ENCODE data around the gene MTMR2. TPM values are rescaled to one million over a fixed set of nuclear protein-coding genes. Genes with fewer than 3 reads are reported as not detected.

The MTMR2 gene
- total RNA-seq, 4 donors from 2014 or later = 14.7 to 35.2 (median 18.4) TPM

GRCh38 chr11:95835768-95836488, 88.0 kb downstream of the MTMR2 start:
- Histone ChIP-seq H3K9me3 (no peaks in the 10 kb centered on the region), H3K27me3 (no peaks in the 10 kb centered on the region), H3K4me1 (peaks cover 0 to 4% (median 0%) of the 10 kb centered on the region in 4 donors), H3K4me3 (no peak overlapping the region), H3K36me3 (peaks cover 0 to 38% (median 13%) of the 10 kb centered on the region in 4 donors), H3K27ac (peak overlapping the region in 2 of 4 donors; percentile 33 to 35)
- TF ChIP-seq POLR2AphosphoS5 (IDR thresholded peaks at IDR 0.05) (peak; percentile 26 to 52 (median 44)), POLR2A (IDR thresholded peaks at IDR 0.05) (no peak), EP300 (IDR thresholded peaks at IDR 0.05; ENCODE audit: low read depth) (no peak), CTCF (IDR thresholded peaks at IDR 0.05) (peak; percentile 78 to 89 (median 88))
- WGBS, 2 donors (ENCODE audit: low coverage in 1 of 2) = 11 to 12% methylated on average over 3 of the region's 3 CpGs
- in situ Hi-C loops (cut with MboI; ENCODE audit: low pct_ligation_motif_present in 1 of 4, low pct_unique_long_range_greater_than_20kb in 1 of 4, low sequenced_read_pairs in 3 of 4) (loop anchor here (25.0 kb wide), 2 partner anchors 526 to 551 kb away; partner anchors contain the start of genes CCDC82 (in 1 of the 4) and JRKL (in 1 of the 4)), intact Hi-C loops (cut with DNase I; ENCODE audit: low total_unique reads) (loop anchor here (5.0 kb wide), 1 partner anchor 406 kb away; no protein-coding TSS in a partner anchor)
- peak; percentile 56 for DNase-seq

DNA sequence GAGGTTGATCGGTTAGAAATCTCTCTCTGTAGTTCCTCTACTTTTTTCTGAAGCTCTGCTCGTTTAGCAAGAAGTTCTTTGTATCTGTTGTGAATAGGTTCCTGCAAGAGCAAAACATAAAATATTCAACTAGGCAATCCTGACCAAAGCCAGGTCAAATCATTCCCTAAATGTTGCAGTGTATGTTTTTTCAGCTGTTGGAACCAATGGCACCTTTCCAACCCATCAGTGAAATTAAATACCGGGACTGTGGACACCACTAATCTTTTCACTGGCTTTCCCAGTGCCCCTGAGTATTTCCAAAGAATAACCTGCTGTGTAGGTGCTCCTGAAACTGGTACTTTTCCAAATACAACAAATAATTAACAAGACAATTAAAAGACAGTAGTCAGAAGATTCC, 88.6 kb downstream of the MTMR2 start:
- H3K27ac ChIP-seq = no peak overlapping the region
- H3K4me1 ChIP-seq = peaks cover 0 to 4% (median 0%) of the 10 kb centered on the region in 4 donors
- no peak for DNase-seq
- H3K9me3 ChIP-seq = no peaks in the 10 kb centered on the region
- peaks cover 0 to 44% (median 14%) of the 10 kb centered on the region in 4 donors for H3K36me3 ChIP-seq
- in situ Hi-C loops (cut with MboI; ENCODE audit: low pct_ligation_motif_present in 1 of 4, low pct_unique_long_range_greater_than_20kb in 1 of 4, low sequenced_read_pairs in 3 of 4) = loop anchor here (25.0 kb wide), 2 partner anchors 527 to 552 kb away; partner anchors contain the start of genes CCDC82 (in 1 of the 4) and JRKL (in 1 of the 4)
- intact Hi-C loops (cut with DNase I; ENCODE audit: low total_unique reads) = loop anchor here (5.0 kb wide), 1 partner anchor 407 kb away; no protein-coding TSS in a partner anchor
- no peak overlapping the region for H3K4me3 ChIP-seq
- H3K27me3 ChIP-seq = no peaks in the 10 kb centered on the region
- 66 to 71% methylated on average over 3 of the region's 3 CpGs for WGBS, 2 donors (ENCODE audit: low coverage in 1 of 2)
- TF ChIP-seq POLR2AphosphoS5 (IDR thresholded peaks at IDR 0.05) (no peak), CTCF (IDR thresholded peaks at IDR 0.05) (no peak), EP300 (IDR thresholded peaks at IDR 0.05; ENCODE audit: low read depth) (no peak), POLR2A (IDR thresholded peaks at IDR 0.05) (no peak)

GRCh38 chr11:95833378-95833777, 90.5 kb downstream of the MTMR2 start:
- WGBS, 2 donors (ENCODE audit: low coverage in 1 of 2) = 39 to 100% methylated on average over 1 of the region's 1 CpG
- Histone ChIP-seq H3K4me1 (peaks cover 0 to 4% (median 0%) of the 10 kb centered on the region in 4 donors), H3K9me3 (no peaks in the 10 kb centered on the region), H3K27ac (no peak overlapping the region), H3K4me3 (no peak overlapping the region), H3K36me3 (peaks cover 0 to 50% (median 14%) of the 10 kb centered on the region in 4 donors), H3K27me3 (no peaks in the 10 kb centered on the region)
- no peak for TF ChIP-seq EP300 (IDR thresholded peaks at IDR 0.05; ENCODE audit: low read depth)
- no peak for TF ChIP-seq POLR2A (IDR thresholded peaks at IDR 0.05)
- no peak for TF ChIP-seq CTCF (IDR thresholded peaks at IDR 0.05)
- TF ChIP-seq POLR2AphosphoS5 (IDR thresholded peaks at IDR 0.05) = no peak
- DNase-seq = no peak
- intact Hi-C loops (cut with DNase I; ENCODE audit: low total_unique reads) = no loop called here
- in situ Hi-C loops (cut with MboI; ENCODE audit: low pct_ligation_motif_present in 1 of 4, low pct_unique_long_range_greater_than_20kb in 1 of 4, low sequenced_read_pairs in 3 of 4) = loop anchor here (25.0 kb wide), 2 partner anchors 529 to 554 kb away; partner anchors contain the start of genes CCDC82 (in 1 of the 4) and JRKL (in 1 of the 4)

DNA sequence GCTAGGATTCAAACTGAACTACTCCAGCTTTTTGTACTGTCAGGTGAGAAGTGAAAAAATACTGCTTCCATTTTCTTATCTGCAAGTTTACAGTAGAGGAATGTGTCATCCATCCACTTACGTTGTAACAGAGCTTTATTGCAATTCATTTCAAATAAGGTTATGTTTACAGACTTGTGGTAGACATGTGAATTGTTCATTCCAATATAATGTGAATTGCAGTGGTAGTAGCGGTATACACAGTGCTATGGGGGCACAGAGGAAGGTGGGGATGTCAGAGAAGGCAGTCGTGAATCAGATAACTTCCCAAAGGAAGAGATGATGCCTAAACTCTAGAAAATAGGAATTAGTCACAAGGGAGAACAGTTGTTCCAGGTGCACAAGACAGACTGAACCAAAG, 91.1 kb downstream of the MTMR2 start:
- Histone ChIP-seq H3K4me1 (peaks cover 0 to 4% (median 0%) of the 10 kb centered on the region in 4 donors), H3K27ac (no peak overlapping the region), H3K27me3 (no peaks in the 10 kb centered on the region), H3K36me3 (peaks cover 0 to 50% (median 14%) of the 10 kb centered on the region in 4 donors), H3K4me3 (no peak overlapping the region), H3K9me3 (no peaks in the 10 kb centered on the region)
- TF ChIP-seq EP300 (IDR thresholded peaks at IDR 0.05; ENCODE audit: low read depth) (no peak), POLR2A (IDR thresholded peaks at IDR 0.05) (no peak), POLR2AphosphoS5 (IDR thresholded peaks at IDR 0.05) (no peak), CTCF (IDR thresholded peaks at IDR 0.05) (no peak)
- DNase-seq = no peak
- 37 to 54% methylated on average over 3 of the region's 3 CpGs for WGBS, 2 donors (ENCODE audit: low coverage in 1 of 2)
- intact Hi-C loops (cut with DNase I; ENCODE audit: low total_unique reads) = no loop called here
- in situ Hi-C loops (cut with MboI; ENCODE audit: low pct_ligation_motif_present in 1 of 4, low pct_unique_long_range_greater_than_20kb in 1 of 4, low sequenced_read_pairs in 3 of 4) = loop anchor here (25.0 kb wide), 2 partner anchors 530 to 555 kb away; partner anchors contain the start of genes CCDC82 (in 1 of the 4) and JRKL (in 1 of the 4)

All from transverse colon (tissue), 4 donors.